CD1c-positive myeloid dendritic cell (primary cell): ENCODE measurements around the gene WTAP.
"Not testable (repeated sequence)": the region's sequence is repeated elsewhere in the genome, so short reads cannot be mapped to it uniquely, and the experiment has no call there.

Experiments
- DNase-seq: peaks from one replicate; pipeline ENCODE4 v3.0.0-alpha.2; 2016; ENCODE audit errors: extremely low spot score

Gene WTAP

GRCh38 chr6:159726918-159727716 lies at the start of gene WTAP:
TSS of gene WTAP (plus strand) at chr6:159727506. CDS start at chr6:159736266, 8,760 bp downstream.
- DNase-seq = peak; percentile 95

DNA sequence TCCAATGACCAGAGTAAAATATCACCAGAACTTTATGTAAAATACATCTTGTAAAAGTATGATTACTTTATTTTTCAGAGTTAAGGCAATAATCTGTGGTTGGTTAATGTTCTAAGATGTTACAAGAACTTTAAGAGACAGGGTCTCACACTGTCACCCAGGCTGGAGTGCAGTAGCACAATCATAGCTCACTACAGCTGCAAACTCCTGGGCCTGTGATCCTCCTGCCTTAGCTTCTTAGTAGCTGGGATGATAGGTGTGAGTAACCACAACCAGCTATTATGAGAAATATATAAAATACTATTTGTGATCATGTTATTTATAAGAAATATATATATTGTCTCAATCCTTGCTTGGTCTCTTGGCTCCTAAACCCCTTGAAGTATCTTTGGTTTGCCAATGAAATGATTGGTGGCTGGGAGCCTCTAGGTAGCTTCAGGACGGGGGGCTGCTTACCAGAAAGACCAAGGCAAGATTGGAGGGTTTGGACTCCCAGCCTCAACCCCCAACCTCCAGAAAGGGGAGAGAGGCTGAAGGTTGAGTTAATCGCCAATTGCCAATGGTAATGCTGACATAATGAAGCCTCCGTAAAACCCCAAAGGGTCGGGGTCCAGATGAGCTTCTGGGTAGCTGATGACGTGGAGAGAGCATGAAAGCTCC lies 49.7 kb upstream of the WTAP start:
- DNase-seq = no peak

DNA sequence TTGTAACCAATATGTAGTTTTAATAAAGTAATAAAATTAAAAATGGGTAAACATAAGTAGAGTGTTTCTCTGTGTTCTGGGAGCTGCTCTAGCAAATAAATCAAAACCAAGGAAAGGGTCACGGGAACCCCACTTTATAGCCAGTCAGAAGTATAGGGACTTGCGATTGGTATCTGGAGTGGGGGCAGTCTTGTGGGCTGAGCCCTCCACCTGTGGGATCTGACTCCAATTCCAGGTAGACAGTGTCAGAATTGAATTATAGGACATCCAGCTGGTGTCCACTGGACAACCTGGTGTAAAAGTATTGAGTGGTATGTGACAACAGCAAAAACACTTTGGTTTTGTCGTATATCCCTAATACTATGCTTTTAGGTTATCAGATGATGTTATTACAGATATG lies 48.7 kb upstream of the WTAP start:
- DNase-seq = no peak

- DNase-seq = peak; percentile 39
Observed at GRCh38 chr6:159679091-159680077, 47.9 kb upstream of the WTAP start.

GRCh38 chr6:159680104-159680503 lies 47.2 kb upstream of the WTAP start:
- DNase-seq = no peak

DNA sequence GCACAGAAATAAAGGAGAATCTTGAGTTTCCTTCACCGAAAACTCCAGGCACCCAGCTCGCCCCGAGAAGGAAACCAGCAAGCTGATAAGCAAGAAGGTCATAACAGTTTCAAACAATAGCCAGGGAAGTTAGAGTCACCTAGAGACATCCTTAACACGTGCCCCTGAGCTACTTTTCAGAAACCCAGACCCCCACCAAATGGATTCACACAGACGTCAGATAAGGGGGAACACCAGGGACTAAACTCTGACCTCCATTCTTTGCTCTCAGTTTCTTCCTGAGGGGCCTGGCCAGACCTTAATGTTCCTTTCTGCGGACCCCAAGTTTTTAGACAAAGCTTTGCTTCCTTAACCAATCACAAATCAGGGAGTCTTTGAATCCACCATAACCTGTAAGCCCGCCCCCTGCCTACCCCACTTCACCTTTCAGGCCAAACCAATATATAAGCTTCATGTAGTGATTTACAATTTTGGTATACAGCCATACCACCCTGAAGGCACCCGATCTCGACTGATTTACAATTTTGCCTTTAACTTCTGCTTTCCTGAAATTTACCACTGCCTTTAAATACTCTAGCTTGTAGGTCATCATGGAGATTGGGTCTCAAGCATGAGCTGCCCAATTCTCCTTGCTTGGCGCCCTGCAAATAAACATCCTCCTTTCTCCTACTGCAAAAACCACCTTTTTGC lies 46.0 kb upstream of the WTAP start:
- no peak for DNase-seq

DNA sequence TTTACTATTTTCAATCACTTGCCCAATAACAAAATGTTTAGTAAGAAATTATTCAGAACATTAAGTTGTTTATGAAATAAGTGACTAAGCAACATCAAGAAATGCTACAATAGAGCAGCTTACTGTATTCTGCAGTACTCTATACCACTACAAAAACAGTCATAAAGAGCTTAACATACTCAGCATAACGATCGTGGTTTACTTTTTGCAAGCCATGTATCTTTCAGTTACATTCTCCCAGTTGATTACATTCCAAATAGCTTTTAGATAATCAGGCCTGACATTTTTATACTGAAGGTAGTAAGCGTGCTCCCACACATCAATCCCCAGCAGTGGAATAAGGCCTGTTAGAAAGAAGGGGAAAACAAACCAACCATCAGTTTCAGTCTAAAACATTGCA lies 45.0 kb upstream of the WTAP start:
- no peak for DNase-seq

DNA sequence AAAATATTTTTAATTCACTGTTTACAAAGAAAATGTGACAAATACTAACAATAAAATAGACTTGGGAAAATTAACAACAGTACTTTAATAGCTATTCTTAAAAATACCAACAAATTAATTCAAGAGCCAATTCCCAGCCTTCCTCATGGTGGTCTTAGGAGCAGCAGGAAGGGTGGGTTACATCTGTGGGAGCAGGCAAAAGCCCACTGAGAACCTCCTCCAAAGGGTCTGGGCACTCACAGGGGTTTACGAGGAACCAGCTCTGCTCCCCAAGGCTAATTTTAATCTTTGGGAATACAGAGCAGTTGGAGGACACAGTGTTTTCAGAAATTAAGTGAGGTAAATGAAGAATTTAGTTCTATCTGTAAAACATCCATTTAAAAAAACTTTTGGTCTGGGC lies 44.5 kb upstream of the WTAP start:
- DNase-seq = no peak

- no peak for DNase-seq
Observed at GRCh38 chr6:159684013-159684304, 43.3 kb upstream of the WTAP start.

DNA sequence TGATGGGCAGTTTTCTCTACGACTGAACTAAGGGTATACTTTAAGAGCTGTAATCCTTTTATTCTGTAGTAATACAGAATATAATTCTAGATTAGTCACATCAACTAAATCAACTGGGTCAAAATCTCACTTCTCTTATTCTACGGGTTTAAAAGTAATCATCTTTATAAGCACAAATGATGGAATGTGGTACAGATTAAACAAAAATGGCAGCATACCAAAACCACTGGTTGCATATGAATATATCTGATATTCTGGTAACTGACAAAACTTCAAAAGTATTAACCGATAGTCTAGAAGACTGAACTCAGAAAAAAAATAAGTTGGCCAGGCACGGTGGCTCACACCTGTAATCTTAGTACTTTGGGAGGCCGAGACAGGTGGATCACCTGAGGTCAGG lies 41.3 kb upstream of the WTAP start:
- DNase-seq = no peak

DNA sequence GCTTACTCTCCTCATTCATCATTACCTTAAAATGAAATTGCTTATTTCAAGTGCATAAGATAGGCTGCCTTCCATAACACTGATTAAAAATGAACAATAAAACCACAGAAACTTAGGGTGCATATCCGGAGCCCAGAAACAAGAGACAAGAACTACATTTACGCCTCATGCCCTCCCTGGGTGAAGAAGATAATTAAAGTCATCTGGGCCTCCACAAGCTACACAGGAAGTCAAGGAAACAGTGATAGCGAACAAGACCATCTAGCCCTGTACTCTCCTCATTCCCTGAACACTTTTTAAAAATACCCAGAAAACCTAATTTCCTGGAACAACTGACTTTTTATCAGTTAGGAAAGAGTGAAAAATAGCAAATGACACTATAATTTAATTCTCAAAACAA lies 40.6 kb upstream of the WTAP start:
- DNase-seq = no peak

DNA sequence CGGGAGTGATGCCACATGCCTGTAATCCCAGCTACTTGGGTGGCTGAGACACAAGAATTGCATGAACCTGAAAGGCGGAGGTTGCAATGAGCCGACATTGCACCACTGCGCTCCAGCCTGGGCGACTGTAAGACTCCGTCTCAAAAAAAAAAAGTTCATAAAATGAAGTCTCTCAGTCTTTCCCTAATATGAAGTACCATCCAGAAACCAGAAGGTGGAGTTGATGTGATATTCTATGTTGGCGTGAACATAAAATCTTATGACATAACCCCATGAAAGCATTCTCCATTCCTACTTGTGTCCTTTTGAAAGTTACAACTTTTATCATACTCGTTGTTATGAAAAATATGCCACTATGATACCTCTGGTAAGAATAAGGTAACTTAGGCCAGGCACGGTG lies 40.0 kb upstream of the WTAP start:
- DNase-seq = no peak

GRCh38 chr6:159688266-159688905 lies 38.9 kb upstream of the WTAP start:
- no peak for DNase-seq

DNA sequence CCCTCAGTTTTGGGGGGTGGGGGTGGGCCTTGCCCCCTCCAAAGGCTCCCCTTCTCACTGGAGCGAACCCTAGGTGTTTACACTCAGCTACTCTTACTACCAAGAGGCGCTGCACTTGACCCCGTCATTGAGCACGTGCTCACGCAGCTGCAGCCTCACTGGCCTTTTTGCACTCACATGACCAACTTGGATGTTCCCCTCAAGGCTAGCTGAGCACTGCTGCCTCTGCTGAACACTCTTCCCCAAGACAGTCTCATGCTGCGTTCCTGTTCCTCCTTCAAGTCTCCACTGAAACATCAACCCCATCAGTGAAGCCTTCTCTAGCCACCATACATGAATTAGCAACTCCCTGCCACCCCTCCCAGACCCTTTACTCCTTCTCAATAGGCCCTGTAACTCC lies 38.3 kb upstream of the WTAP start:
- no peak for DNase-seq

- DNase-seq = not testable (repeated sequence)
Observed at GRCh38 chr6:159690135-159690534, 37.2 kb upstream of the WTAP start.

- DNase-seq = peak; percentile 94
Observed at GRCh38 chr6:159691133-159691962, 36.0 kb upstream of the WTAP start.

GRCh38 chr6:159691963-159692287 lies 35.4 kb upstream of the WTAP start:
- no peak for DNase-seq

- DNase-seq = peak; percentile 60
Observed at GRCh38 chr6:159692303-159693127, 34.8 kb upstream of the WTAP start.

GRCh38 chr6:159693128-159693893 lies 34.0 kb upstream of the WTAP start, which contains the start of gene SOD2:
TSS of gene SOD2 (minus strand) at chr6:159693241. CDS start at chr6:159693167, 74 bp downstream.
- DNase-seq = peak; percentile 88
